ENCODE measurements around the gene AGAP1. TPM values are rescaled to one million over a fixed set of nuclear protein-coding genes. Genes with fewer than 3 reads are reported as not detected.

Gene AGAP1
- total RNA-seq, 4 donors from 2014 or later: 33.7 to 39.9 (median 35.6) TPM

DNA sequence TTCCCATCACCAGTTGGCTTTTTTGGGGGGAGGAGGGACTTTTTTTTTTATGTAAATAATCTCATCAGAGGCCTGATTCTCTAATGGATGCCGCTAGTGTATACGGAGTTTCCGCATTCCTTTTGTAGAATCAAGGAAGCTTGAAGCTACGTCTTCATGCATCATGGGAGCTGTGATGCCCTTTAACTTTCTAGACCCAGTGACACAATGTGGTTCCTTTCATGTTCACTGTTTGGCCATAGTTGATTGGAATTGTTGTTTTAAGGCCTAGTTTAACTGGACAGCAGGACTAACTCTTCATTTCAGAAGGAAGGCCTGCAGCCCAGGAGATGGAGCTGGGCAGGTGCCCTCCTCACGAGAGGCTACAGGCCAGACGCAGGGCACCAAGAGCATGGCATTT is 287.9 kb downstream of the AGAP1 start:
- no peak overlapping the region for H3K4me3 ChIP-seq
- no peak overlapping the region for H3K27ac ChIP-seq
- H3K9me3 ChIP-seq: no peaks in the 10 kb centered on the region
- peaks cover 0 to 20% (median 0%) of the 10 kb centered on the region in 3 donors for H3K36me3 ChIP-seq
- no peak for DNase-seq (ENCODE audit: low spot score in 2 of 2)
- no peaks in the 10 kb centered on the region for H3K4me1 ChIP-seq
- TF ChIP-seq POLR2A (IDR thresholded peaks at IDR 0.05) (no peak), EP300 (IDR thresholded peaks at IDR 0.05) (no peak)
- no peaks in the 10 kb centered on the region for H3K27me3 ChIP-seq
- WGBS, 2 donors: 83 to 93% methylated on average over 6 of the region's 6 CpGs

- WGBS, 2 donors: 91 to 93% methylated on average over 4 of the region's 4 CpGs
- no peak overlapping the region for H3K27ac ChIP-seq
- H3K36me3 ChIP-seq: peaks cover 0 to 21% (median 0%) of the 10 kb centered on the region in 3 donors
- TF ChIP-seq POLR2A (IDR thresholded peaks at IDR 0.05) (no peak), EP300 (IDR thresholded peaks at IDR 0.05) (no peak)
- TF ChIP-seq, protein P1, sequence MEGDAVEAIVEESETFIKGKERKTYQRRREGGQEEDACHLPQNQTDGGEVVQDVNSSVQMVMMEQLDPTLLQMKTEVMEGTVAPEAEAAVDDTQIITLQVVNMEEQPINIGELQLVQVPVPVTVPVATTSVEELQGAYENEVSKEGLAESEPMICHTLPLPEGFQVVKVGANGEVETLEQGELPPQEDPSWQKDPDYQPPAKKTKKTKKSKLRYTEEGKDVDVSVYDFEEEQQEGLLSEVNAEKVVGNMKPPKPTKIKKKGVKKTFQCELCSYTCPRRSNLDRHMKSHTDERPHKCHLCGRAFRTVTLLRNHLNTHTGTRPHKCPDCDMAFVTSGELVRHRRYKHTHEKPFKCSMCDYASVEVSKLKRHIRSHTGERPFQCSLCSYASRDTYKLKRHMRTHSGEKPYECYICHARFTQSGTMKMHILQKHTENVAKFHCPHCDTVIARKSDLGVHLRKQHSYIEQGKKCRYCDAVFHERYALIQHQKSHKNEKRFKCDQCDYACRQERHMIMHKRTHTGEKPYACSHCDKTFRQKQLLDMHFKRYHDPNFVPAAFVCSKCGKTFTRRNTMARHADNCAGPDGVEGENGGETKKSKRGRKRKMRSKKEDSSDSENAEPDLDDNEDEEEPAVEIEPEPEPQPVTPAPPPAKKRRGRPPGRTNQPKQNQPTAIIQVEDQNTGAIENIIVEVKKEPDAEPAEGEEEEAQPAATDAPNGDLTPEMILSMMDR (IDR thresholded peaks at IDR 0.05): no peak
- DNase-seq (ENCODE audit: low spot score in 2 of 2): no peak
- H3K27me3 ChIP-seq: no peaks in the 10 kb centered on the region
- no peaks in the 10 kb centered on the region for H3K9me3 ChIP-seq
- no peaks in the 10 kb centered on the region for H3K4me1 ChIP-seq
- H3K4me3 ChIP-seq: no peak overlapping the region
These were observed 290.9 kb downstream of the AGAP1 start for GRCh38 chr2:235784788-235785187.

- Histone ChIP-seq H3K36me3 (peaks cover 0 to 33% (median 0%) of the 10 kb centered on the region in 3 donors), H3K27ac (no peak overlapping the region), H3K9me3 (no peaks in the 10 kb centered on the region), H3K4me3 (no peak overlapping the region), H3K4me1 (no peaks in the 10 kb centered on the region), H3K27me3 (no peaks in the 10 kb centered on the region)
- DNase-seq (ENCODE audit: low spot score in 2 of 2): no peak
- 80 to 81% methylated on average over 4 of the region's 4 CpGs for WGBS, 2 donors
- TF ChIP-seq EP300 (IDR thresholded peaks at IDR 0.05): no peak
- TF ChIP-seq, protein P1 (IDR thresholded peaks at IDR 0.05): no peak
- no peak for TF ChIP-seq POLR2A (IDR thresholded peaks at IDR 0.05)
These were observed 295.7 kb downstream of the AGAP1 start for GRCh38 chr2:235789552-235789951.

DNA sequence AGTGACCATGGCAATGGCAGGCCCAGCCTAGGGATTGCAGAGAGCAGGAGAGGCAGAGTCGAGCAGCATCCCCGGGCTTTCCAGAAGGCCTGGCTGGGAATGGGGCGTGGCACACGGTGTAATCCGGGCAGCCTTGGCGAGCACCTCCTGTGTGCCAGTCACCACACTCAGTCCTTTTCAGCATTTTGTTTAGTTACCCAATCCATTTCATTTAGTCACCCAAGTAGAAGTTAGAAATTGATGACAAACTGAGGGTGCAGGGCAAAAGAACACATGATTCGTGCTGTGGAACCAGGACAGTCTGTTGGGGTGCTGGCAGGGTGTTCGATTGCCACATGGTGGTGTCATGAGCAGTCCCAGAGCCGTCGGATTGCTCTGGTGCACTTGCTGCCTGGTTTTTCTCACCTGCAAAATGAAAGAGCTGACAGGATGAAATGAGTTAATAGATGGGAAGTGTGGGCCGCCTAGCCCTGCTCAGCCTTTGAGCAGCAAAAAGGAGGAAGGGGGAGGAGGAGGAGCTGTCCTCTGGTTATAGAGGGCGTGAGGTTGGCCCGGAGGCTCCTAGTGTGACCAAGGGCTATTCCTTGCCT is 299.4 kb downstream of the AGAP1 start:
- H3K36me3 ChIP-seq: peaks cover 0 to 28% (median 0%) of the 10 kb centered on the region in 3 donors
- 70 to 77% methylated on average over 13 of the region's 13 CpGs for WGBS, 2 donors
- no peak overlapping the region for H3K4me3 ChIP-seq
- no peaks in the 10 kb centered on the region for H3K9me3 ChIP-seq
- no peaks in the 10 kb centered on the region for H3K4me1 ChIP-seq
- TF ChIP-seq POLR2A (IDR thresholded peaks at IDR 0.05) (no peak), EP300 (IDR thresholded peaks at IDR 0.05) (no peak)
- TF ChIP-seq, protein P1 (IDR thresholded peaks at IDR 0.05): no peak
- no peak overlapping the region for H3K27ac ChIP-seq
- no peak for DNase-seq (ENCODE audit: low spot score in 2 of 2)
- no peaks in the 10 kb centered on the region for H3K27me3 ChIP-seq

DNA sequence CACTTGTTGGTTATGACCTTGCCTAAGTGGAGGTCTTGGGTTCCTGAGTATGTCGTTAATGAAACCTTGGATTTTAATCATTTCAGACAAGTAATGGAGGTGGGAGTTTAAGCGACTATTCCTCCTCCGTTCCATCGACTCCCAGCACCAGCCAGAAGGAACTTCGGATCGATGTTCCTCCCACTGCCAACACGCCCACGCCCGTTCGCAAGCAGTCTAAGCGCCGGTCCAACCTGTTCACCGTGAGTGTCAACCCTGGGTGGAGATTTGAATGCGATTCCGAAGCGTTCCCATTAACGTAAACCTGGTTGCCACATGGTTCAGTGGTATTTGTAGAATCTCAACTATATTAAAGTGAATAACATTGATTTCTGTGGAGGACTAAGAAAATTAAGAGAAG is 305.4 kb downstream of the AGAP1 start:
- H3K9me3 ChIP-seq: no peaks in the 10 kb centered on the region
- no peak for DNase-seq (ENCODE audit: low spot score in 2 of 2)
- H3K4me3 ChIP-seq: no peak overlapping the region
- H3K27ac ChIP-seq: no peak overlapping the region
- 93% methylated on average over 17 of the region's 17 CpGs for WGBS, 2 donors
- H3K4me1 ChIP-seq: no peaks in the 10 kb centered on the region
- peaks cover 0 to 51% (median 0%) of the 10 kb centered on the region in 3 donors for H3K36me3 ChIP-seq
- TF ChIP-seq POLR2A (IDR thresholded peaks at IDR 0.05): no peak
- TF ChIP-seq, protein P1 (IDR thresholded peaks at IDR 0.05): no peak
- no peak for TF ChIP-seq EP300 (IDR thresholded peaks at IDR 0.05)
- H3K27me3 ChIP-seq: no peaks in the 10 kb centered on the region
